Stimulated activated CD4-positive, alpha-beta T cell treated with anti-CD3 and anti-CD28 coated beads, Interleukin-1b, Interleukin-23, amount 100 ng/mL, for 1 hour (primary cell): Measurements from ENCODE around the gene RNF215.
"Not testable (repeated sequence)": the region's sequence is repeated elsewhere in the genome, so short reads cannot be mapped to it uniquely, and the experiment has no call there.

Experiments
- DNase-seq, 2 donors: peaks; one replicate each; pipeline ENCODE4 v3.0.0-alpha.2; 2020; ENCODE audit warnings: low read depth in 2 of 2

Gene RNF215

GRCh38 chr22:30361916-30362650 lies 25.1 kb downstream of the RNF215 start:
- DNase-seq = no peak

- no peak for DNase-seq
These were observed 28.7 kb downstream of the RNF215 start for GRCh38 chr22:30358541-30358940.

- no peak for DNase-seq
These were observed 29.5 kb downstream of the RNF215 start for GRCh38 chr22:30357650-30358215.

- no peak for DNase-seq
These were observed 30.0 kb downstream of the RNF215 start for GRCh38 chr22:30357236-30357570.

- DNase-seq = peak; percentile 57 to 74
These were observed 30.6 kb downstream of the RNF215 start, which contains the start of the genes CCDC157 and SF3A1 for GRCh38 chr22:30356449-30357235. Gene CCDC157 (plus strand): TSS chr22:30357007. CDS start chr22:30366001, 8,994 bp downstream. Gene SF3A1 (minus strand): TSS chr22:30356894. CDS start chr22:30356792, 102 bp downstream.

GRCh38 chr22:30354644-30355043 lies 32.6 kb downstream of the RNF215 start:
- no peak for DNase-seq

GRCh38 chr22:30351226-30351625 lies 36.0 kb downstream of the RNF215 start:
- no peak for DNase-seq

GRCh38 chr22:30348809-30349208 lies 38.4 kb downstream of the RNF215 start:
- no peak for DNase-seq

- no peak for DNase-seq
These were observed 38.8 kb downstream of the RNF215 start for GRCh38 chr22:30348404-30348803.

GRCh38 chr22:30347255-30347892 lies 39.8 kb downstream of the RNF215 start:
- no peak for DNase-seq

- no peak for DNase-seq
These were observed 42.6 kb downstream of the RNF215 start for GRCh38 chr22:30344447-30345200.

GRCh38 chr22:30340911-30341685 lies 46.1 kb downstream of the RNF215 start:
- DNase-seq = no peak

GRCh38 chr22:30338802-30339201 lies 48.4 kb downstream of the RNF215 start:
- no peak for DNase-seq

GRCh38 chr22:30338341-30338740 lies 48.9 kb downstream of the RNF215 start:
- DNase-seq = not testable (repeated sequence)

- DNase-seq = no peak
These were observed 49.8 kb downstream of the RNF215 start for GRCh38 chr22:30337461-30337778.

GRCh38 chr22:30336752-30337460 lies 50.3 kb downstream of the RNF215 start:
- no peak for DNase-seq

- DNase-seq = no peak
These were observed 52.0 kb downstream of the RNF215 start for GRCh38 chr22:30335236-30335635.

- no peak for DNase-seq
These were observed 52.6 kb downstream of the RNF215 start for GRCh38 chr22:30334646-30335045.

- DNase-seq = no peak
These were observed 53.5 kb downstream of the RNF215 start for GRCh38 chr22:30333707-30334087.

- DNase-seq = no peak
These were observed 54.1 kb downstream of the RNF215 start for GRCh38 chr22:30332994-30333706.
